ENCODE data around the gene GSC2. TPM values are rescaled to one million over a fixed set of nuclear protein-coding genes. Genes with fewer than 3 reads are reported as not detected.

GSC2 gene
- total and polyA plus RNA-seq, 9 of the 15 experiments (the other 6 are each of a cell fraction or from before 2014, with no cell fraction given): not detected

GRCh38 chr22:19178657-19179496 is 28.8 kb upstream of the GSC2 start, which contains the start of gene SLC25A1 (continued):
- TF ChIP-seq SRSF3 (IDR thresholded peaks at IDR 0.05; ENCODE audit: insufficient read depth, low read length) (no peak), POLR3G (IDR thresholded peaks at IDR 0.05; ENCODE audit: extremely low read depth, insufficient read length, insufficient replicate concordance) (no peak), MCM7 (IDR thresholded peaks at IDR 0.05) (no peak), ZNF707 (CRISPR knock-in tag; conservative IDR thresholded peaks at IDR 0.05) (no peak), HNRNPH1 (optimal IDR thresholded peaks at IDR 0.05; ENCODE audit: low read depth, low read length) (no peak), USF2 (CRISPR knock-in tag; IDR thresholded peaks at IDR 0.05) (no peak), FOXP1 (CRISPR knock-in tag; IDR thresholded peaks at IDR 0.05) (no peak), DPF2 (IDR thresholded peaks at IDR 0.05) (no peak), ZFP91 (CRISPR knock-in tag; IDR thresholded peaks at IDR 0.05) (no peak), TRIM24 (IDR thresholded peaks at IDR 0.05) (no peak), HDAC8 (tag; IDR thresholded peaks at IDR 0.05) (peak; percentile 56; the same call in 1 of the 2 replicates), KAT8 (IDR thresholded peaks at IDR 0.05; ENCODE audit: low read depth) (no peak), ZNF57 (CRISPR knock-in tag; IDR thresholded peaks at IDR 0.05) (no peak), ZSCAN32 (CRISPR knock-in tag; IDR thresholded peaks at IDR 0.05) (peak; percentile 23), THRAP3 (IDR thresholded peaks at IDR 0.05; ENCODE audit: borderline replicate concordance) (no peak), MEIS2 (IDR thresholded peaks at IDR 0.05; ENCODE audit: partially characterized antibody) (no peak), FOS (IDR thresholded peaks at IDR 0.05; ENCODE audit: extremely low read depth, insufficient read length) (no peak), ZBTB11 (CRISPR knock-in tag; IDR thresholded peaks at IDR 0.05) (peak in 1 of 3 experiments; percentile 28; a peak in 1 of 6 replicates), SLC30A9 (CRISPR knock-in tag; IDR thresholded peaks at IDR 0.05) (no peak), ZNF76 (CRISPR knock-in tag; IDR thresholded peaks at IDR 0.05; ENCODE audit: borderline replicate concordance) (no peak)

All from K562 (cell line).